Endothelial cell of umbilical vein (primary cell): Measurements from ENCODE around the gene CDK17.

Experiments
- POLR2A ChIP-seq: IDR thresholded peaks from 2 replicates; pipeline ENCODE4 v1.6.1; 2012; ENCODE audit warnings: low read depth, mild to moderate bottlenecking, control low read depth, low read length
- POLR2AphosphoS5 ChIP-seq: IDR thresholded peaks from 2 replicates; pipeline ENCODE4 v1.6.1; 2012; ENCODE audit warnings: low read depth, mild to moderate bottlenecking, control low read depth, low read length, moderate library complexity; ENCODE audit not compliant: insufficient read depth
- TF ChIP-seq, protein P1 (sequence below), 2 donors: IDR thresholded peaks; 1 replicate in 1 of 2; 2 replicates in 1 of 2; pipeline ENCODE4 v1.5.1; 2011; ENCODE audit warnings: low read length in 2 of 2, mild to moderate bottlenecking in 2 of 2, moderate library complexity in 2 of 2, control low read depth in 1 of 2, inconsistent platforms in 1 of 2, low read depth in 1 of 2; ENCODE audit not compliant: insufficient read depth in 1 of 2; ENCODE audit errors: extremely low read depth in 1 of 2

DNA sequence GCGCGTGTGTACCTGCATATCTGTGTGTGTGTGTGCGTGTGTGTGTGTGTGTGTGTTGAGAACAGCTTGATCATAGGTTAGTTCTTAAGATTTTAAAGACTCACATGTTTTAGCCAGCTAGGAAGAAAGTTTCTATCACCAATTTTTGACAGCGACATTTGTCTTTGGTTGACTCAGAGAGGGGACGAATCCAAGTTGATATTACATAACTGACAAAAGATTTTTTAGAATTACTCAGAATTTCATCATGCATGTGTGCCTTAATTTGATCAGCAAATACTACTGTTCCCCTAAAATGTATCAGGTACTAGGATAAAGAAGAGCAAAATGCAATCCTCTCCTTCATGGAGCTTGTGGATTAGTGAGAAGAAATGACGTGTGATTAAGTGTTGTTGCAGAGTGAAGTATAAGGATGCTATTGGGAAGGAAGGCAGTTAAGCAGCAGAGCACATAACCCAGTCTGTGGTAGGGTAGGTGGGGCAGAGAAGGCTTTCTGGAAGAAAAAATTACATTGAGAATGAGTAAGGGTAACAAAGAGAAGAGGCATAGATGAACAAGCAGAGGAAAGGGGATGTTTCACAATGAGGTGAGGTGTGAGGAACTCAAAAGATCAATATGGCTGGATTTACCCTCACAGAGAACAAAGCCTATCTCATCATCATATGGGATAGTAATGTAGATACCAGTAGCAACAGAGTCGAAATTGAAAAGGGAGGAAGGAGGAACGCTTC is 128.6 kb downstream of the CDK17 start:
- TF ChIP-seq, protein P1, sequence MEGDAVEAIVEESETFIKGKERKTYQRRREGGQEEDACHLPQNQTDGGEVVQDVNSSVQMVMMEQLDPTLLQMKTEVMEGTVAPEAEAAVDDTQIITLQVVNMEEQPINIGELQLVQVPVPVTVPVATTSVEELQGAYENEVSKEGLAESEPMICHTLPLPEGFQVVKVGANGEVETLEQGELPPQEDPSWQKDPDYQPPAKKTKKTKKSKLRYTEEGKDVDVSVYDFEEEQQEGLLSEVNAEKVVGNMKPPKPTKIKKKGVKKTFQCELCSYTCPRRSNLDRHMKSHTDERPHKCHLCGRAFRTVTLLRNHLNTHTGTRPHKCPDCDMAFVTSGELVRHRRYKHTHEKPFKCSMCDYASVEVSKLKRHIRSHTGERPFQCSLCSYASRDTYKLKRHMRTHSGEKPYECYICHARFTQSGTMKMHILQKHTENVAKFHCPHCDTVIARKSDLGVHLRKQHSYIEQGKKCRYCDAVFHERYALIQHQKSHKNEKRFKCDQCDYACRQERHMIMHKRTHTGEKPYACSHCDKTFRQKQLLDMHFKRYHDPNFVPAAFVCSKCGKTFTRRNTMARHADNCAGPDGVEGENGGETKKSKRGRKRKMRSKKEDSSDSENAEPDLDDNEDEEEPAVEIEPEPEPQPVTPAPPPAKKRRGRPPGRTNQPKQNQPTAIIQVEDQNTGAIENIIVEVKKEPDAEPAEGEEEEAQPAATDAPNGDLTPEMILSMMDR (IDR thresholded peaks at IDR 0.05; ENCODE audit: extremely low read depth in 1 of 2, insufficient read depth in 1 of 2, low read depth in 1 of 2, low read length in 2 of 2), result no peak
- TF ChIP-seq POLR2A (no peak), POLR2AphosphoS5 (no peak)
